HAP-1 (cell line): Measurements from ENCODE around the gene ALDH3B2.

Experiments used
- DNase-seq, 2 experiments: peaks; one replicate each; pipeline ENCODE4 v3.0.0-alpha.2; 2016 to 2020; ENCODE audit warnings: low spot score in 2 of 2
- H3K27me3 ChIP-seq: fragments of 250-450 bp; sonication (Bioruptor Pico); 2 replicates; pipeline ENCODE4 v1.5.1; 2020; ENCODE audit warnings: low read depth, mild to moderate bottlenecking, moderate library complexity
- H3K36me3 ChIP-seq: fragments of 250-450 bp; sonication (Bioruptor Pico); replicated peaks from 2 replicates; pipeline ENCODE4 v1.5.1; 2020; ENCODE audit warnings: mild to moderate bottlenecking
- H3K4me1 ChIP-seq: fragments of 250-450 bp; sonication (Bioruptor Pico); 2 replicates; pipeline ENCODE4 v1.5.1; 2020; ENCODE audit warnings: mild to moderate bottlenecking
- H3K4me3 ChIP-seq: fragments of 250-450 bp; sonication (Bioruptor Pico); 2 replicates; pipeline ENCODE4 v1.5.1; 2020; ENCODE audit warnings: mild to moderate bottlenecking, moderate library complexity
- H3K9me3 ChIP-seq: fragments of 250-450 bp; sonication (Bioruptor Pico); 2 replicates; pipeline ENCODE4 v1.5.1; 2020; ENCODE audit warnings: mild to moderate bottlenecking, moderate library complexity
- in situ Hi-C: fragments of 300-500 bp; cut with MboI; formaldehyde crosslinking; loops from 3 replicates; pipeline ENCODE4 v1.14.3; 2020; ENCODE audit warnings: low sequenced_read_pairs, inconsistent platforms, mixed read lengths

ALDH3B2 gene

GRCh38 chr11:67673358-67673757 is 1.1 kb downstream of the ALDH3B2 start:
- no peak for DNase-seq
- no peak overlapping the region for H3K4me3 ChIP-seq
- peaks cover 30% of the 10 kb centered on the region for H3K27me3 ChIP-seq
- peaks cover 9% of the 10 kb centered on the region for H3K9me3 ChIP-seq
- H3K36me3 ChIP-seq: no peaks in the 10 kb centered on the region
- no peaks in the 10 kb centered on the region for H3K4me1 ChIP-seq
- in situ Hi-C loops: no loop called here

GRCh38 chr11:67671211-67671520 is 3.3 kb downstream of the ALDH3B2 start:
- peaks cover 6% of the 10 kb centered on the region; the same call in 1 of the 2 replicates for H3K9me3 ChIP-seq
- peaks cover 10% of the 10 kb centered on the region for H3K27me3 ChIP-seq
- H3K4me1 ChIP-seq: no peaks in the 10 kb centered on the region
- no peak for DNase-seq
- in situ Hi-C loops: no loop called here
- no peak overlapping the region for H3K4me3 ChIP-seq
- H3K36me3 ChIP-seq: no peaks in the 10 kb centered on the region

GRCh38 chr11:67670316-67671210 is 3.9 kb downstream of the ALDH3B2 start:
- no peak for DNase-seq
- H3K9me3 ChIP-seq: 0 out of 2 replicates have a peak, but pooled peaks cover under 1% of the 10 kb centered on the region
- peaks cover 10% of the 10 kb centered on the region; the same call in 1 of the 2 replicates for H3K27me3 ChIP-seq
- H3K4me3 ChIP-seq: no peak overlapping the region
- no peaks in the 10 kb centered on the region for H3K36me3 ChIP-seq
- no peaks in the 10 kb centered on the region for H3K4me1 ChIP-seq
- in situ Hi-C loops: no loop called here

DNA sequence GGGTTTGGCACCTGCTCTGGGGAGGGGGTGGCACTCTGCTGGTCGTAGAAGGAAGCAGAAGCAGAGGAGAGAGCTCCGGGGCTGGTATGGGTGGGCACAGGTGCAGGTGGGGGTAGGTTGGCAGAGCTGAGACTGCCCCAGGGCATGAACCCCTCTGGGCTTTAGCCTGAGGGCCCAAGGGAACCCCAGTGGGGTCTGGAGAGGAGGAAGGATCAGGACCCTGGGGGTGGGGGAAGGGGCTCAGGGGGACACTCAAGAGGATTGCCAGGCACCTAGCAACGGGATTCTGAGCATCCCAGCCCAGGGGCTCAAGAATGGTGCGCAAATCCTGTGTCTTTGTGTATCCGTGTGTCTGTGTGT is 6.3 kb downstream of the ALDH3B2 start:
- H3K27me3 ChIP-seq: 0 out of 2 replicates have a peak, but pooled peaks cover 1% of the 10 kb centered on the region
- H3K36me3 ChIP-seq: no peaks in the 10 kb centered on the region
- H3K4me3 ChIP-seq: no peak overlapping the region
- no peaks in the 10 kb centered on the region for H3K4me1 ChIP-seq
- no peaks in the 10 kb centered on the region for H3K9me3 ChIP-seq
- DNase-seq: no peak
- in situ Hi-C loops: no loop called here

- no peak for DNase-seq
- no peaks in the 10 kb centered on the region for H3K27me3 ChIP-seq
- H3K9me3 ChIP-seq: no peaks in the 10 kb centered on the region
- H3K4me3 ChIP-seq: no peak overlapping the region
- no peaks in the 10 kb centered on the region for H3K36me3 ChIP-seq
- no peaks in the 10 kb centered on the region for H3K4me1 ChIP-seq
- in situ Hi-C loops: no loop called here
Measured at GRCh38 chr11:67667490-67668191, 6.8 kb downstream of the ALDH3B2 start.

DNA sequence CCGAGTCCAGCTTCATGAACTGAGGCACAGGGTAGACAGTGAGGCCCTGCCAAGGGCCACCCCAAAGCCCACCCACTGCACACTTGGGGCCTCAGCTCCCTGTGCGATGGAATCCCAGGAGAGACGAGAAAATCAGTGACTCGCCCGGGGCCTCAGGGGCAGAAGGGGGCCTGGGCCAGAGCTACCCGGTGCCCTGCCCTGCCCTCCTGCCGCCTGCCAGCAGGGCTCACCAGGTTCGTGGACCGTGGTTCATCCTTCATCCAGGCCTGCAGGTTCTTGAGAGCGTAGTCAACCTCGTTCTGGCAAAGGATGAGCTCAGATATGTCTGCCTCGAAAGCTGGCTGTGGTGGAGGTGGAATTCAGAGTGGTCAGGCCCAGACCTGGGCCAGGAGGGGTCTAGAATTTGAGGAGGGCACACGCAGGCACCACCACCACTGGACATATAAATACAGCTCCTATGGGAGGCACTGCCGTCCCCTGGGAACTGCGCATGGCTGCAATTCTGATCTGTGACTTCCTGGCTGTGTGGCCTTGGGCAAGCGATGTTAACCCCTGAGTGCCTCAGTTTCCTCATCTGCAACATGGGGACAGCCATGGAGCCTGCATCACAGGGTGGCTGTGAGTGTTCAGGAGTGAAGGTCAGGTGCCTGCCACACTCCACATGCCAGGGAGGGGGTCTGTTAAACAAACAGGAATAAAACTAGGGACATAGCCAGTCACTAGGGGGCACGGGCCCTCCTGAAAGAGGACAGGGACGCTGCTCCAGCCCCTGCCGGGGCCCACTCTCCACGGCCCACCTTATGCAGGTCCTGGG is 7.5 kb downstream of the ALDH3B2 start:
- Histone ChIP-seq H3K4me3 (no peak overlapping the region), H3K27me3 (no peaks in the 10 kb centered on the region), H3K9me3 (no peaks in the 10 kb centered on the region), H3K4me1 (no peaks in the 10 kb centered on the region), H3K36me3 (no peaks in the 10 kb centered on the region)
- in situ Hi-C loops: no loop called here
- DNase-seq: no peak

GRCh38 chr11:67666303-67666645 is 8.1 kb downstream of the ALDH3B2 start:
- no peak for DNase-seq
- H3K4me3 ChIP-seq: no peak overlapping the region
- no peaks in the 10 kb centered on the region for H3K4me1 ChIP-seq
- no peaks in the 10 kb centered on the region for H3K9me3 ChIP-seq
- H3K36me3 ChIP-seq: no peaks in the 10 kb centered on the region
- in situ Hi-C loops: no loop called here
- no peaks in the 10 kb centered on the region for H3K27me3 ChIP-seq

DNA sequence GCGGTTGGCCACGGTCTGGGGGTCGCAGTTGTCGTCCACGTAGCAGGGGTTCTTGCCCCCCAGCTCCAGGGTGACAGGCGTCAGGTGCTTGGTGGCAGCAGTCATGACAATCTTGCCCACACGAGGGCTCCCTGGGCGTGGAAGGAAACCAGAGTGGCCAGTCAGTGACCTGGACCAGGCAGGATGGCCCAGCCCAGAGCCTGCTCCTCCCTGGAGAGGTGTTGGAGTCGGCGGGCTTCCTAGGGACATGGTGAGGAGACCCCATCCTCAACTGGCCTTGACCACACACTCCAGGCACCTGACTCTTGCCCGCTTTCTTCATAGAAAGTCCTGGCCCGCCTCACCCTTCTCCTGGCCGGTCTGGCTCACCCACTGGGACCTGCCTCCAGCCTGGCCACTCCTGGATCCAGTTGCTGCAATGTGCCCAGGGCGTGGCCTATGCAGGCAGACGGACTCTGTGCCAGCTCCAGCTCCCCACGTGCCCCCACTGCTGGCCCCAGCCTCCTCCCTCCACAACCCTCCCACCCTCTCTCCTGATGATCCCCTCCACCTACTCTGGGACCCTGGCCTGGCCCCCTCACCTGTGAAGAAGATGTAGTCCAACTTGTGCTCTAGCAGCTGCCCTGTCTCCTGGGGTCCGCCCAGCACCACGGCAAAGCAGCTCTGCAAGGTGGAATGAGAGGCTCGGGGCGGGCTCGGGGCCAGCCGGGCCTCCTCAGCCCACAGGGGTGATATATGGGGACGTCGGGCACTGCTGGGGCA is 8.7 kb downstream of the ALDH3B2 start:
- DNase-seq: no peak
- no peaks in the 10 kb centered on the region for H3K4me1 ChIP-seq
- H3K27me3 ChIP-seq: no peaks in the 10 kb centered on the region
- H3K9me3 ChIP-seq: no peaks in the 10 kb centered on the region
- H3K36me3 ChIP-seq: no peaks in the 10 kb centered on the region
- in situ Hi-C loops: no loop called here
- no peak overlapping the region for H3K4me3 ChIP-seq

DNA sequence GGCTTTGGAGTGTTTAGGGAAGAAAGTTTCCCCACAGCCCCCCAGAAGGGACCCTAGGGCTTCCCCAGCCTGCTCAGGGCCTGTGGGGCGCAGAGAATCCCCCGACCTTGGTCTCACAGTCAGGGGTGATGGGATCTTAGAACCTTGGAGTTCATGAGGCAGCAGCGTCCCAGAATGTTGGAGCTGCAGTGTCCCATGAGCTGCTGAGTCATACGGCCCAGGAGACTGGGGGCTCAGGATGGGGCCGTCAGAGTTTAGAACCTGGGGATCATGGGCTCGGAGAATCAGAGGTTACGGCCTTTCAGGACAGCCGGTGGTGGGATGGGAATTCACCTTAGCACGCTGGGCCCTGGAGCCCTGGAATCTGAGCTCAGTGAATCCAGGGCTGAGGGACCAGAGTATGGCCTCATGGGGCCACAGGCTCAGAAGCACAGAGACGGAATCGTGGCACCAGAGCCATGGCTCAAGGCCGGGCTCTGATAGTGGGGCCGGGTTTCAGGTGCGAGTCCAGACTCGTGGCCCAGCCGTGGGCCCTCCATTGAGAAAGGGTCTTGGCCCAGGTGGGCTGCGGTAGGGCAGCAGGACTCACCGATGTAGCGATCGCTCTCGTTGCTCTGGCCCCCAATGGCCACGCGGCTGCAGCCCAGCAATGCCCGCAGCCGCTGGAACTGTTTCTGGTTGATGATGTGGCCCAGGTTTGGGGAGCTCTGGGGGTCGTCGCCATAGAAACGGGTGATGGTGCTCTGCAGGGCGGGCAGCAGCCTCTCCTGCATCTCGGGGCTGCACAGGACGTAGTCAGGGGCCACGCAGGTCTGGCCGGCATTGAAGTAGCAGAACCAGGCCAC is 9.5 kb downstream of the ALDH3B2 start:
- DNase-seq: no peak
- H3K4me1 ChIP-seq: no peaks in the 10 kb centered on the region
- in situ Hi-C loops: no loop called here

GRCh38 chr11:67664213-67664585 is 10.2 kb downstream of the ALDH3B2 start:
- no peaks in the 10 kb centered on the region for H3K27me3 ChIP-seq
- DNase-seq: no peak
- no peaks in the 10 kb centered on the region for H3K9me3 ChIP-seq
- no peaks in the 10 kb centered on the region for H3K4me1 ChIP-seq
- in situ Hi-C loops: no loop called here
- H3K36me3 ChIP-seq: no peaks in the 10 kb centered on the region
- H3K4me3 ChIP-seq: no peak overlapping the region

More for the DNA sequence above, 9.5 kb downstream of the ALDH3B2 start:
- no peaks in the 10 kb centered on the region for H3K36me3 ChIP-seq
- no peaks in the 10 kb centered on the region for H3K27me3 ChIP-seq
- H3K9me3 ChIP-seq: no peaks in the 10 kb centered on the region
- H3K4me3 ChIP-seq: no peak overlapping the region

DNA sequence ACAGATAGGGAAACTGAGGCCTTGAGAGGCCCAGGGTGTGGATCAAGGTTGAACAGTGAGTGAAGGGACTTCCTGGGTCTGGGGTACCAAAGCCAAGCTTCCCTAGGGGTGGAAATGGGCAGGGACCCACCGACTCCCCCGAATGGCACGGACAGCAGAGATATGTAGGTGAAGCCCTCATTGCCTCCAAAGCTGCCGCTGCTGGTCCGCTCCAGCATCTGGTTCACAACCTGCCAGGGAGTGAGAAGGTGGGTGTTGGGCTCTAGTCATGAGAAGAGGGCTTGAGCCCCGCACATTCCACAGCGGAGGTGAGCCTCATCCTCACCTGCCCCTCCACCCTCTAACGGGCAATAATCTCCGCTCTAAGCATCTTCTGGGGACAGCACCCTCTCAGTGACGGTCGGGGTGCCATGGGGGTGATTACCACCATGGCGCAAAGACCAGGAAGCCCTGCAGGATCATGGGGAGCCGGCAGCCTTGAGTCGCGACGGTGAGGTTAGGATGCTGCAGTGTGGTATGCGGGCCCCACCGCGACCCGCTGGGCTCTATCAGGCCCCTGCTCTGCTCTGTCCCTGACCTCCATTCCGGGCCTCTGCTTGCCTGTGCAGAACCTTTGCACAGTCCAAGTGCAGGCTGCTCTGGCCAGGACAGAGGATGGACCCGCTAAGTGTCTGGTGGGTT is 10.8 kb downstream of the ALDH3B2 start:
- H3K4me1 ChIP-seq: no peaks in the 10 kb centered on the region
- H3K9me3 ChIP-seq: no peaks in the 10 kb centered on the region
- no peak overlapping the region for H3K4me3 ChIP-seq
- DNase-seq: no peak
- no peaks in the 10 kb centered on the region for H3K36me3 ChIP-seq
- in situ Hi-C loops: no loop called here
- H3K27me3 ChIP-seq: no peaks in the 10 kb centered on the region

DNA sequence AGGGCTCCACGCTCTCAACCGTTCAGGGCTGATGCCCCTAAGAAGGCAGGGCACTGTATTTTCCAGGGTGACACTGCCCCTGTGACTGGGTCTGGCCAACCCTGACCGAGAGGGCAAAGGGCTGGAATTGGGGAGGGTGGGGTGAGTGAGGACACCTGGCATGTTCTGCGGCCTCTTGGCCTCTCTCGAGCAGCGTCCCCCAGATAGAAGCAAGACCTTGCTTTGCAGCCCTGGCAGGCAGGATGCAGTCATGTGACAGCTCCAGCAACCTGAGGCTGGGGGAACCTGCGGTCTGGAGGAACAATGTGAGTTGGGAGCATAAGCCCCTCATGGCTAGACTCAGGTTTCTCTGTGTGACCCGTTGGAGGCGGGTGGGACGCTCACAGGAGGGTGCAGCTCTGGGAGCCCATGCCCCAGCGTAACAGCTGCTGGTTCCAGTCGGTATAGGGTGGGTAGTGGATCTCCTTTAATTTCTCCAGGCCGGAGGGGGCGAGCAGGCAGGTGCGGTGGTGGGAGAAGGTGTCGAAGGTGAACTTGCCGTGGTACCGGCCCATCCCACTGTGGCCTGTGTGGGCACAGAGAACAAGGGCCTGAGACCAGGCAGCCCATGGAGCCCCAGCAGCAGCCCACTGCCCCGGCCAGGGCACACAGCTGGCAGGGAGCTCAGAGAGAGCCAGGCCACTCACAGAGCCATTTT is 11.4 kb downstream of the ALDH3B2 start:
- no peaks in the 10 kb centered on the region for H3K27me3 ChIP-seq
- no peaks in the 10 kb centered on the region for H3K9me3 ChIP-seq
- in situ Hi-C loops: no loop called here
- no peaks in the 10 kb centered on the region for H3K36me3 ChIP-seq
- no peak for DNase-seq
- H3K4me3 ChIP-seq: no peak overlapping the region
- no peaks in the 10 kb centered on the region for H3K4me1 ChIP-seq
